ENCODE measurements around the gene MYO5C.
A peak's percentile ranks its signal among the peaks of the same experiment; 100 is the strongest.

The MYO5C gene

DNA sequence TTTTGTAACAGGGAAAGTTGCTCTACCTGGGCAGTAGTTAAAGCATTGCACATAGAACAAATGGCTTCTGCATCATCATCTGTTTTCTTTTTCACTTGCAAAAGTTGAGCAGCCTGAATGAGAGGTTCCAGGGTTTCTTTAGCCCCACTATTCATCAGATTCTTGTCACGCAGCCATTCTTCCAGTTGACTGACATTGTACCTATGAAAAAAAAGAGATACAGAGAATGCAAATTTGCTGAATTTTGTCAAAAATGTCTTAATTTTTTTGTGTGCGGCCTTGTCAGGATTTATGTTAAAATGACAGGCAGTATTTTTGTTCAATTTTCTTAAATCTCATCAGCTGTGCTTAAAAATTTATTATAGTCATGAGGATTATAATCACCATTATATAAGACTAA is 21.4 kb upstream of the MYO5C start:
- Mint-ChIP-seq H3K4me3 (no peak overlapping the region), H3K4me1 (no peaks in the 10 kb centered on the region)
- TF ChIP-seq, protein P1, sequence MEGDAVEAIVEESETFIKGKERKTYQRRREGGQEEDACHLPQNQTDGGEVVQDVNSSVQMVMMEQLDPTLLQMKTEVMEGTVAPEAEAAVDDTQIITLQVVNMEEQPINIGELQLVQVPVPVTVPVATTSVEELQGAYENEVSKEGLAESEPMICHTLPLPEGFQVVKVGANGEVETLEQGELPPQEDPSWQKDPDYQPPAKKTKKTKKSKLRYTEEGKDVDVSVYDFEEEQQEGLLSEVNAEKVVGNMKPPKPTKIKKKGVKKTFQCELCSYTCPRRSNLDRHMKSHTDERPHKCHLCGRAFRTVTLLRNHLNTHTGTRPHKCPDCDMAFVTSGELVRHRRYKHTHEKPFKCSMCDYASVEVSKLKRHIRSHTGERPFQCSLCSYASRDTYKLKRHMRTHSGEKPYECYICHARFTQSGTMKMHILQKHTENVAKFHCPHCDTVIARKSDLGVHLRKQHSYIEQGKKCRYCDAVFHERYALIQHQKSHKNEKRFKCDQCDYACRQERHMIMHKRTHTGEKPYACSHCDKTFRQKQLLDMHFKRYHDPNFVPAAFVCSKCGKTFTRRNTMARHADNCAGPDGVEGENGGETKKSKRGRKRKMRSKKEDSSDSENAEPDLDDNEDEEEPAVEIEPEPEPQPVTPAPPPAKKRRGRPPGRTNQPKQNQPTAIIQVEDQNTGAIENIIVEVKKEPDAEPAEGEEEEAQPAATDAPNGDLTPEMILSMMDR (IDR thresholded peaks at IDR 0.05) = no peak

DNA sequence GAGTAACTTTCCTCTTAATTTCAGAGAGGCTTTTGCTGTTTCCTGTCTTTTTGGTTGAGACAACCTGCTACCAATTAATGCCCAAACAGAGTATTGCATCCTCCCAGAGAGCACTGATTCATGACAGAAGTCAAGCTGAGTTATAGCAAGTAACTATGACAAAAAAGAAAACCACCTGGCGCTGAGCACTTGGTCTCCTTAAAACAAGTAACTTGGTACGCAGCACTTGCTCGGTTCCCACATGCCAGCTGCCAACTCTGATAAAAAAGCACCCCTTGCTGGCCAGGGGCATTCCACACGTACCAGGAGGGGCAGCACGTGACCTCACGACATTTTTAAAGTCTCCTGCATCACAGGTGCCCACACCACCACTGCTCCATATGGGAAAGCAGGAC is 13.5 kb upstream of the MYO5C start:
- Mint-ChIP-seq H3K36me3 (ENCODE audit: low read depth) (no peaks in the 10 kb centered on the region), H3K4me3 (no peak overlapping the region), H3K9me3 (no peaks in the 10 kb centered on the region), H3K27me3 (ENCODE audit: low read depth, poor library complexity) (peaks cover 4% of the 10 kb centered on the region), H3K4me1 (peaks cover 8% of the 10 kb centered on the region), H3K27ac (peak overlapping the region; percentile 32)
- TF ChIP-seq, protein P1 (IDR thresholded peaks at IDR 0.05) = no peak
- no peak for DNase-seq

More for the DNA sequence above, 21.4 kb upstream of the MYO5C start:
- Mint-ChIP-seq H3K27ac (no peak overlapping the region), H3K27me3 (ENCODE audit: low read depth, poor library complexity) (peaks cover 3% of the 10 kb centered on the region), H3K9me3 (no peaks in the 10 kb centered on the region), H3K36me3 (ENCODE audit: low read depth) (peaks cover 26% of the 10 kb centered on the region)
- DNase-seq = no peak

DNA sequence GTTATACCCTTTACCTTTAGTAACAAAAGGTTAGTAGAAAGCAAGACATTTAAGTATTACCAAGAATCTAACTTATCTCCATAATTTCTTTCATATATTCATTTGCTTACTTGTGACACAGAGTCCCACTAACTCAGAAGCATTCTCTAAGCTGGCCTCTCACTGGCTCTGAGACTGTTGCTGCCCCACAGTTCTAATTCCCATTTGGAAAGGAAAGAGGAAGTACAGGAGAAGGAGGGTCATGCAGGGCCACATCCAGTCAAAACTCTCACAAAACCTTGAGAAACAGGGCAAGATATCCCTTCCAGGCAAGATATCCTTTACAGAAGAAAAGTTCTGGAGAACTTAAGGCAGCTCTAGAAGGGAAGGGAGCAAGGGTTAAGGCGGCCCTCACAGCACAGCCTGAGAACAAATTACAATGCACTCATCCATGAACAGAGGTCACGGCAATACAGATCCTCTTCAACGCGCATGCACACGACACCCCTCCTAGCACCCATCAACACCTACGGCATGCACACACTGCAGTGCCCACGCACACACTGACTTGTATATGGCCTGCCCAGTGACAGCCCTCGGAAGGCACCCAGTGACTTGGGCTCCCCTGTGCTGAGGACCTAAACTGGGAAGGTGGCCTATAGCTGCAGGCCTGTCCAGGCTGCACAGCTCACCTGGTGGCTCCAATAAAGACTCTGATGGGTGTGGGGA is 13.0 kb upstream of the MYO5C start:
- DNase-seq = no peak
- no peaks in the 10 kb centered on the region for H3K36me3 Mint-ChIP-seq (ENCODE audit: low read depth)
- TF ChIP-seq, protein P1 (IDR thresholded peaks at IDR 0.05) = no peak
- H3K4me3 Mint-ChIP-seq = no peak overlapping the region
- H3K27ac Mint-ChIP-seq = peak overlapping the region; percentile 85
- no peaks in the 10 kb centered on the region for H3K9me3 Mint-ChIP-seq
- peaks cover 7% of the 10 kb centered on the region for H3K27me3 Mint-ChIP-seq (ENCODE audit: low read depth, poor library complexity)
- peaks cover 8% of the 10 kb centered on the region for H3K4me1 Mint-ChIP-seq

DNA sequence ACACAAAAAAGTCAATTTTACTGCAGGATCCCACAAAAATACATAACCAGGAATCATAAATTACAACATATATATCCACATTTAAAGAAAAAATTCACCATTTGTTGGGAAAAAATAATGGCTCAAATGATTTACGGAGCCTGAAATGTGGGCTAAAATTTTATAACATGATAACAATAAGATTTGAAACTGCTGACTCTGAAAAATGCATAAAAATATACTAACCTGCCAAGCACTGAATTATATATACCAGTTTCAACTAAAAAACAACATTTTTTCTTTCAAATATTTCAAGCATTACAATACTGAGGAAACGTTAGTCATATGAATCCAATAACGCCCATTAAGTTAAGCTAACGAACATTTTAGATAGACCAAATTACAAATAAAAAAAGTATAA is 12.2 kb upstream of the MYO5C start:
- Mint-ChIP-seq H3K27ac (no peak overlapping the region), H3K4me1 (peaks cover 8% of the 10 kb centered on the region), H3K9me3 (no peaks in the 10 kb centered on the region), H3K27me3 (ENCODE audit: low read depth, poor library complexity) (peaks cover 9% of the 10 kb centered on the region), H3K36me3 (ENCODE audit: low read depth) (no peaks in the 10 kb centered on the region), H3K4me3 (no peak overlapping the region)
- TF ChIP-seq, protein P1 (IDR thresholded peaks at IDR 0.05) = no peak
- DNase-seq = no peak

DNA sequence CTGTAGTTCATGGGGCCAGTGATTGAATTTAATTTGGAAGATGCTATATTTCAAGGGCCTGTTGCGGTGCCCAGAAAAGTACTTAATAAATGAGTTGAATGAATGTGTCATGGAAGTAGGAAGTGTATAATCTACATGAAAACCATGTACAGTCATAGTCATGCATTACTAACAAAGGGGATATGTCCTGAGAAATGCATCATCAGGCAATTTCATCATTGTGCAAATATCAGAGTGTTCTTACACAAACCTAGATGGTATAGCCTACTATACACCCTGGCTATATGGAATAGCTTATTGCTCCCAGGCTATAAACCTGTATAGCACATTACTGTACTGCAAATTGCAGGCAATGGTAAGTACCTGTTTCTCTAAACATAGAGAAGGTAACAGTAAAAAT is 10.7 kb upstream of the MYO5C start:
- H3K4me3 Mint-ChIP-seq = no peak overlapping the region
- H3K4me1 Mint-ChIP-seq = peaks cover 8% of the 10 kb centered on the region
- H3K27me3 Mint-ChIP-seq (ENCODE audit: low read depth, poor library complexity) = peaks cover 11% of the 10 kb centered on the region
- no peaks in the 10 kb centered on the region for H3K9me3 Mint-ChIP-seq
- no peaks in the 10 kb centered on the region for H3K36me3 Mint-ChIP-seq (ENCODE audit: low read depth)
- no peak overlapping the region for H3K27ac Mint-ChIP-seq
- TF ChIP-seq, protein P1 (IDR thresholded peaks at IDR 0.05) = no peak
- no peak for DNase-seq

All from nephron progenitor cell (in vitro differentiated cells).